Astrocyte of the hippocampus (primary cell): ENCODE results near the gene BCL7A.

Source experiments
- DNase-seq: peaks from one replicate; pipeline ENCODE4 v3.0.0; 2011; ENCODE audit warnings: low read depth, low spot score

Gene BCL7A

GRCh38 chr12:122076743-122077495 lies 55.2 kb downstream of the BCL7A start:
- no peak for DNase-seq

GRCh38 chr12:122078141-122079032 lies 56.7 kb downstream of the BCL7A start, which contains the start of gene MLXIP:
TSS of gene MLXIP (plus strand) at chr12:122078756. CDS start at chr12:122078854, 98 bp downstream.
- DNase-seq: peak; percentile 97

GRCh38 chr12:122079033-122079531 lies 57.4 kb downstream of the BCL7A start:
- DNase-seq: no peak

- DNase-seq: no peak
These were observed 57.9 kb downstream of the BCL7A start for GRCh38 chr12:122079532-122080081.

- DNase-seq: peak; percentile 72
These were observed 58.7 kb downstream of the BCL7A start for GRCh38 chr12:122080149-122081082.

GRCh38 chr12:122081083-122081696 lies 59.5 kb downstream of the BCL7A start:
- peak; percentile 36 for DNase-seq

- DNase-seq: no peak
These were observed 60.1 kb downstream of the BCL7A start for GRCh38 chr12:122081697-122082221.

- DNase-seq: no peak
These were observed 61.1 kb downstream of the BCL7A start for GRCh38 chr12:122082621-122083356.

GRCh38 chr12:122084857-122085405 lies 63.2 kb downstream of the BCL7A start:
- DNase-seq: no peak

- DNase-seq: no peak
These were observed 63.9 kb downstream of the BCL7A start for GRCh38 chr12:122085591-122085990.

GRCh38 chr12:122086116-122086515 lies 64.4 kb downstream of the BCL7A start:
- DNase-seq: no peak

- DNase-seq: no peak
These were observed 65.1 kb downstream of the BCL7A start for GRCh38 chr12:122086641-122087285.

GRCh38 chr12:122087431-122088178 lies 65.9 kb downstream of the BCL7A start:
- DNase-seq: no peak

GRCh38 chr12:122088179-122088810 lies 66.6 kb downstream of the BCL7A start:
- no peak for DNase-seq

GRCh38 chr12:122089077-122089476 lies 67.4 kb downstream of the BCL7A start:
- no peak for DNase-seq

GRCh38 chr12:122090759-122091515 lies 69.3 kb downstream of the BCL7A start:
- peak; percentile 70 for DNase-seq
